Keratinocyte (primary cell): ENCODE data around the gene SLC6A8.

ENCODE experiments used
- CTCF ChIP-seq, 3 experiments: IDR thresholded peaks in 1 of 3; conservative IDR thresholded peaks in 1 of 3; optimal IDR thresholded peaks in 1 of 3; 2 replicates in 2 of 3; 3 replicates in 1 of 3; pipeline versions ENCODE3 to v1.5.1; 2011; ENCODE audit warnings: low read length in 3 of 3, mild to moderate bottlenecking in 3 of 3, moderate library complexity in 2 of 3, control low read depth in 1 of 3, inconsistent platforms in 1 of 3; ENCODE audit not compliant: insufficient read depth in 2 of 3; ENCODE audit errors: extremely low read depth in 1 of 3
- EZH2 ChIP-seq: IDR thresholded peaks from one replicate; pipeline ENCODE4 v1.6.1; 2012; ENCODE audit warnings: inconsistent platforms, mild to moderate bottlenecking, low read length, moderate library complexity

- no peak for TF ChIP-seq CTCF (optimal IDR thresholded peaks at IDR 0.05 in 1 of 3, IDR thresholded peaks at IDR 0.05 in 1 of 3, conservative IDR thresholded peaks at IDR 0.05 in 1 of 3; ENCODE audit: extremely low read depth in 1 of 3, insufficient read depth in 2 of 3, low read length in 3 of 3)
- TF ChIP-seq EZH2: no peak
Observed at GRCh38 chrX:153646620-153647373, 40.9 kb upstream of the SLC6A8 start, which contains the start of gene DUSP9.
